B cell (primary cell): ENCODE results near the gene PHF20. TPM values are rescaled to one million over a fixed set of nuclear protein-coding genes. Genes with fewer than 3 reads are reported as not detected.

ENCODE experiments used
- ATAC-seq: fragments of 200-7000 bp; cut with Tn5 transposase; one replicate; pipeline ENCODE4 v1.10.0; 2021; ENCODE audit warnings: low read depth, mild to moderate bottlenecking, moderate number of reproducible peaks, moderate library complexity
- CTCF ChIA-PET: fragments of 350-600 bp; sonication (Branson Sonifier 250); formaldehyde crosslinking; loops from one replicate; lab custom pipeline; 2021; ENCODE audit warnings: antibody characterized with exemption, inconsistent platforms; lab: Charles Lee
- POLR2A ChIA-PET: fragments of 350-600 bp; sonication (Branson Sonifier 250); formaldehyde crosslinking; loops from one replicate; lab custom pipeline; 2021; ENCODE audit warnings: antibody characterized with exemption; lab: Charles Lee
- DNase-seq: peaks from one replicate; pipeline ENCODE4 v3.0.0; 2013
- H2AFZ ChIP-seq: 2 replicates; pipeline ENCODE4 v1.6.1; 2012; ENCODE audit warnings: mild to moderate bottlenecking, low read depth, low read length; ENCODE audit not compliant: insufficient read depth, poor library complexity, severe bottlenecking
- H3K27ac ChIP-seq, 2 donors: 1 replicate in 1 of 2; 2 replicates in 1 of 2; pipeline ENCODE4 v1.5.1; 2012 to 2013; ENCODE audit warnings: low read length in 2 of 2, mild to moderate bottlenecking in 2 of 2, moderate library complexity in 1 of 2
- H3K27me3 ChIP-seq, 4 experiments: fragments of 200-600 bp in 1 of 4; sonication (generic) in 1 of 4; replicated peaks in 1 of 4; 1 replicate in 2 of 4; 2 replicates in 2 of 4; pipeline versions ENCODE4 v1.6.1 to v1.7.0; 2013 to 2016; ENCODE audit warnings: low read length in 3 of 4, mild to moderate bottlenecking in 2 of 4, mixed read lengths in 1 of 4, moderate library complexity in 1 of 4; ENCODE audit not compliant: insufficient read depth in 4 of 4, control insufficient read depth in 3 of 4; ENCODE audit errors: control extremely low read depth in 1 of 4
- H3K36me3 ChIP-seq, 2 experiments: replicated peaks in 1 of 2; 1 replicate in 1 of 2; 2 replicates in 1 of 2; pipeline versions ENCODE4 v1.6.1 to v1.7.1; 2013; ENCODE audit warnings: low read length in 1 of 2; ENCODE audit not compliant: insufficient read depth in 2 of 2, control insufficient read depth in 1 of 2; ENCODE audit errors: control extremely low read depth in 1 of 2, extremely low read depth in 1 of 2
- H3K4me1 ChIP-seq, 2 donors: fragments of 200-600 bp in 1 of 2; sonication (generic) in 1 of 2; 1 replicate in 1 of 2; 2 replicates in 1 of 2; pipeline versions ENCODE4 v1.5.1 to v1.6.1; 2013 to 2017; ENCODE audit warnings: low read length in 2 of 2; ENCODE audit not compliant: control insufficient read depth in 2 of 2, insufficient read depth in 2 of 2
- H3K4me2 ChIP-seq: replicated peaks from 2 replicates; pipeline ENCODE3; 2012; ENCODE audit warnings: mild to moderate bottlenecking, low read depth, low read length; ENCODE audit not compliant: poor library complexity, severe bottlenecking
- H3K4me3 ChIP-seq, 5 experiments: fragments of 200-600 bp in 1 of 5; sonication (generic) in 1 of 5; 1 replicate in 3 of 5; 2 replicates in 2 of 5; pipeline versions ENCODE4 v1.5.1 to v1.7.0; 2011 to 2016; ENCODE audit warnings: low read length in 4 of 5, mild to moderate bottlenecking in 4 of 5, low read depth in 2 of 5, control low read depth in 1 of 5, moderate library complexity in 1 of 5; ENCODE audit not compliant: insufficient read depth in 1 of 5; ENCODE audit errors: control extremely low read depth in 1 of 5, extremely low read depth in 1 of 5
- H3K79me2 ChIP-seq: fragments of 200-600 bp; sonication (generic); one replicate; pipeline ENCODE4 v1.6.0; 2016; ENCODE audit warnings: low read length; ENCODE audit not compliant: control insufficient read depth, insufficient read depth
- H3K9ac ChIP-seq: fragments of 200-600 bp; sonication (generic); 2 replicates; pipeline ENCODE4 v1.6.1; 2017; ENCODE audit warnings: mild to moderate bottlenecking, low read length, moderate library complexity
- H3K9me3 ChIP-seq, 3 donors: one replicate each; pipeline versions ENCODE4 v1.6.1 to v1.7.1; 2013; ENCODE audit warnings: low read length in 2 of 3; ENCODE audit not compliant: control insufficient read depth in 2 of 3, insufficient read depth in 1 of 3; ENCODE audit errors: control extremely low read depth in 1 of 3
- H4K20me1 ChIP-seq: 2 replicates; pipeline ENCODE4 v1.6.0; 2012; ENCODE audit warnings: mild to moderate bottlenecking, low read length; ENCODE audit not compliant: insufficient read depth, control insufficient read depth, poor library complexity, severe bottlenecking
- H3K27ac Mint-ChIP-seq: one replicate; pipeline ENCODE4 v1.8.0; 2021; ENCODE audit warnings: mixed read lengths
- H3K27me3 Mint-ChIP-seq: one replicate; pipeline ENCODE4 v1.8.0; 2021; ENCODE audit warnings: mixed read lengths
- H3K4me1 Mint-ChIP-seq: one replicate; pipeline ENCODE4 v1.8.0; 2021; ENCODE audit warnings: mixed read lengths
- H3K4me3 Mint-ChIP-seq: one replicate; pipeline ENCODE4 v1.8.0; 2021; ENCODE audit warnings: mixed read lengths
- H3K9me3 Mint-ChIP-seq: one replicate; pipeline ENCODE4 v1.8.0; 2022; ENCODE audit warnings: mixed read lengths; ENCODE audit not compliant: insufficient read depth
- CTCF ChIP-seq: fragments of 200-600 bp; IDR thresholded peaks from one replicate; pipeline ENCODE4 v1.8.0; 2022; ENCODE audit warnings: antibody characterized with exemption, mild to moderate bottlenecking
- EZH2 ChIP-seq: IDR thresholded peaks from 2 replicates; pipeline ENCODE4 v1.6.1; 2012; ENCODE audit warnings: borderline replicate concordance, low read depth, mild to moderate bottlenecking, moderate library complexity, low read length; ENCODE audit not compliant: insufficient read depth, poor library complexity, severe bottlenecking
- WGBS: methylation state at CpG from one replicate; pipeline ENCODE4 v1.1.5; 2013; ENCODE audit warnings: missing lambda C conversion rate; ENCODE audit not compliant: insufficient coverage; 5-methylcytosine and 5-hydroxymethylcytosine counted together
- intact Hi-C: fragments of 100-400 bp; cut with micrococcal nuclease; formaldehyde crosslinking; loops from one replicate; pipeline ENCODE4 v1.10.0; 2022
- polyA plus RNA-seq: library from polyadenylated mRNA; depleted of rRNA; stranded (reverse); fragments of >200 nt; gene quantifications from 2 replicates; pipeline ENCODE4 v1.2.3, GENCODE V29; 2012
- total RNA-seq, 2 donors: library from RNA; stranded (reverse); fragments of 120-200 nt in 1 of 2; gene quantifications; 1 replicate in 1 of 2; 2 replicates in 1 of 2; pipeline versions ENCODE4 v1.2.3 to v1.2.4, GENCODE V29; 2013 to 2022

Gene PHF20
- total and polyA plus RNA-seq, 2 donors (not counting 1 experiment from before 2014, with no cell fraction given), result 53.6 to 92.3 TPM

GRCh38 chr20:35891375-35891774 is 119.6 kb downstream of the PHF20 start:
- H3K4me2 ChIP-seq, result no peak overlapping the region
- CTCF ChIA-PET, result interaction anchor here (0.8 kb wide), 1 partner anchor 748 kb away, joined by 5 read pairs; no protein-coding TSS in a partner anchor
- WGBS, result 100% methylated on average over 1 of the region's 2 CpGs
- intact Hi-C loops, result no loop called here
- DNase-seq (no peak), ATAC-seq (no peak)
- H3K27ac Mint-ChIP-seq, result no peak overlapping the region
- POLR2A ChIA-PET, result no interaction called here
- TF ChIP-seq CTCF (no peak), EZH2 (no peak)
- no peaks in the 10 kb centered on the region for H3K27me3 ChIP-seq
- no peak overlapping the region for H3K27ac ChIP-seq
- peaks cover 38% of the 10 kb centered on the region for H3K79me2 ChIP-seq
- H3K9me3 ChIP-seq, result no peaks in the 10 kb centered on the region
- H3K4me1 Mint-ChIP-seq, result peaks cover 18% of the 10 kb centered on the region
- H2AFZ ChIP-seq, result no peak overlapping the region
- H3K9ac ChIP-seq, result no peak overlapping the region
- H3K36me3 ChIP-seq, result peaks cover 3 to 21% of the 10 kb centered on the region in 2 experiments
- H3K27me3 Mint-ChIP-seq, result no peaks in the 10 kb centered on the region
- peaks cover 4 to 8% of the 10 kb centered on the region in 2 donors for H3K4me1 ChIP-seq
- peaks cover under 1% of the 10 kb centered on the region for H4K20me1 ChIP-seq
- H3K9me3 Mint-ChIP-seq, result no peaks in the 10 kb centered on the region
- no peak overlapping the region for H3K4me3 Mint-ChIP-seq
- H3K4me3 ChIP-seq, result no peak overlapping the region

- DNase-seq, result no peak
- ChIA-PET POLR2A (no interaction called here), CTCF (interaction anchor here (0.7 to 3.1 kb wide), 3 partner anchors 9 to 1792 kb away, joined by 3 to 14 read pairs (median 5); no protein-coding TSS in a partner anchor)
- no peak for ATAC-seq
- Histone ChIP-seq H3K4me3 (no peak overlapping the region), H3K27me3 (no peaks in the 10 kb centered on the region), H3K4me2 (no peak overlapping the region), H3K79me2 (peaks cover 42% of the 10 kb centered on the region), H3K9ac (no peak overlapping the region), H2AFZ (no peak overlapping the region), H3K27ac (no peak overlapping the region), H3K36me3 (peaks cover 2 to 12% of the 10 kb centered on the region in 2 experiments), H3K4me1 (peaks cover 4 to 8% of the 10 kb centered on the region in 2 donors), H4K20me1 (peaks cover 7% of the 10 kb centered on the region), H3K9me3 (no peaks in the 10 kb centered on the region)
- Mint-ChIP-seq H3K9me3 (no peaks in the 10 kb centered on the region), H3K4me3 (no peak overlapping the region), H3K4me1 (peaks cover 20% of the 10 kb centered on the region), H3K27ac (no peak overlapping the region), H3K27me3 (no peaks in the 10 kb centered on the region)
- no peak for TF ChIP-seq EZH2
- no peak for TF ChIP-seq CTCF
- WGBS, result 100% methylated on average over 2 of the region's 3 CpGs
- intact Hi-C loops, result no loop called here
These were observed 121.1 kb downstream of the PHF20 start for GRCh38 chr20:35892871-35893270.
